Measurements from ENCODE around the gene SKAP2.

DNA sequence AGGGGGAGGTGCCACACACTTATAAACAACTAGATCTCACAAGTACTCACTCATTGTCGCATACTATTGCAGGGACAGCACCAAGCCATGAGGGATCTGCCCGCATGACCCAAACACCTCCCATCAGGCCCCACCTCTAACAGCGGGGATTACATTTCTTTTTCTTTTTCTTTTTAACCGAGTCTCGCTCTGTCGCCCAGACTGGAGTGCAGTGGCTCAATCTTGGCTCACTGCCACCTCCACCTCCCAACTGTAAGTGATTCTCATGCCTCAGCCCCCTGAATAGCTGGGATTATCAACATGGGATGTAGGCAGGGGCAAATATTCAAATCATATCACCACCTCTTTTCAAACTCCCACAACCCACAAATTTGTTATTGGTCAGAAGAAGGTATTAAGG is 76.7 kb downstream of the SKAP2 start:
- TF ChIP-seq EZH2 (IDR thresholded peaks at IDR 0.05; ENCODE audit: borderline replicate concordance, control insufficient read depth, low read depth, low read length), result no peak
- no peak for TF ChIP-seq KDM1A (IDR thresholded peaks at IDR 0.05; ENCODE audit: borderline replicate concordance)
- TF ChIP-seq, protein P1, sequence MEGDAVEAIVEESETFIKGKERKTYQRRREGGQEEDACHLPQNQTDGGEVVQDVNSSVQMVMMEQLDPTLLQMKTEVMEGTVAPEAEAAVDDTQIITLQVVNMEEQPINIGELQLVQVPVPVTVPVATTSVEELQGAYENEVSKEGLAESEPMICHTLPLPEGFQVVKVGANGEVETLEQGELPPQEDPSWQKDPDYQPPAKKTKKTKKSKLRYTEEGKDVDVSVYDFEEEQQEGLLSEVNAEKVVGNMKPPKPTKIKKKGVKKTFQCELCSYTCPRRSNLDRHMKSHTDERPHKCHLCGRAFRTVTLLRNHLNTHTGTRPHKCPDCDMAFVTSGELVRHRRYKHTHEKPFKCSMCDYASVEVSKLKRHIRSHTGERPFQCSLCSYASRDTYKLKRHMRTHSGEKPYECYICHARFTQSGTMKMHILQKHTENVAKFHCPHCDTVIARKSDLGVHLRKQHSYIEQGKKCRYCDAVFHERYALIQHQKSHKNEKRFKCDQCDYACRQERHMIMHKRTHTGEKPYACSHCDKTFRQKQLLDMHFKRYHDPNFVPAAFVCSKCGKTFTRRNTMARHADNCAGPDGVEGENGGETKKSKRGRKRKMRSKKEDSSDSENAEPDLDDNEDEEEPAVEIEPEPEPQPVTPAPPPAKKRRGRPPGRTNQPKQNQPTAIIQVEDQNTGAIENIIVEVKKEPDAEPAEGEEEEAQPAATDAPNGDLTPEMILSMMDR (IDR thresholded peaks at IDR 0.05 in 2 of 3, conservative IDR thresholded peaks at IDR 0.05 in 1 of 3; ENCODE audit: control insufficient read depth in 2 of 3, extremely low read depth in 1 of 3, insufficient read depth in 1 of 3, low read depth in 3 of 3, low read length in 3 of 3), result no peak
- no peak for TF ChIP-seq KAT2A (conservative IDR thresholded peaks at IDR 0.05; ENCODE audit: control insufficient read depth, low read depth, low read length)
- TF ChIP-seq GABPA (IDR thresholded peaks at IDR 0.05; ENCODE audit: low read depth), result no peak

Measured in GM12878 (cell line).